Measurements from ENCODE around the gene P4HB. TPM values are rescaled to one million over a fixed set of nuclear protein-coding genes. Genes with fewer than 3 reads are reported as not detected.

The P4HB gene
- total and polyA plus RNA-seq, 2 donors (not counting 1 experiment from before 2014, with no cell fraction given): 37.4 to 191 TPM

GRCh38 chr17:81806461-81807209, 53.7 kb downstream of the P4HB start:
- no peak for ATAC-seq (ENCODE audit: low read depth)
- peaks cover 5% of the 10 kb centered on the region for H3K4me1 Mint-ChIP-seq
- CTCF ChIA-PET: no interaction called here
- no peak overlapping the region for H2AFZ ChIP-seq (ENCODE audit: insufficient read depth, low read depth, low read length, poor library complexity, severe bottlenecking)
- H3K4me2 ChIP-seq (replicated peaks; ENCODE audit: low read depth, low read length, poor library complexity, severe bottlenecking): no peak overlapping the region
- no peak overlapping the region for H3K27ac Mint-ChIP-seq
- peaks cover 27% of the 10 kb centered on the region for H3K27me3 Mint-ChIP-seq
- TF ChIP-seq EZH2 (IDR thresholded peaks at IDR 0.05; ENCODE audit: borderline replicate concordance, insufficient read depth, low read depth, low read length, poor library complexity, severe bottlenecking): no peak
- TF ChIP-seq, protein P1, sequence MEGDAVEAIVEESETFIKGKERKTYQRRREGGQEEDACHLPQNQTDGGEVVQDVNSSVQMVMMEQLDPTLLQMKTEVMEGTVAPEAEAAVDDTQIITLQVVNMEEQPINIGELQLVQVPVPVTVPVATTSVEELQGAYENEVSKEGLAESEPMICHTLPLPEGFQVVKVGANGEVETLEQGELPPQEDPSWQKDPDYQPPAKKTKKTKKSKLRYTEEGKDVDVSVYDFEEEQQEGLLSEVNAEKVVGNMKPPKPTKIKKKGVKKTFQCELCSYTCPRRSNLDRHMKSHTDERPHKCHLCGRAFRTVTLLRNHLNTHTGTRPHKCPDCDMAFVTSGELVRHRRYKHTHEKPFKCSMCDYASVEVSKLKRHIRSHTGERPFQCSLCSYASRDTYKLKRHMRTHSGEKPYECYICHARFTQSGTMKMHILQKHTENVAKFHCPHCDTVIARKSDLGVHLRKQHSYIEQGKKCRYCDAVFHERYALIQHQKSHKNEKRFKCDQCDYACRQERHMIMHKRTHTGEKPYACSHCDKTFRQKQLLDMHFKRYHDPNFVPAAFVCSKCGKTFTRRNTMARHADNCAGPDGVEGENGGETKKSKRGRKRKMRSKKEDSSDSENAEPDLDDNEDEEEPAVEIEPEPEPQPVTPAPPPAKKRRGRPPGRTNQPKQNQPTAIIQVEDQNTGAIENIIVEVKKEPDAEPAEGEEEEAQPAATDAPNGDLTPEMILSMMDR (IDR thresholded peaks at IDR 0.05): no peak
- H3K27ac ChIP-seq (ENCODE audit: low read length in 2 of 2): no peak overlapping the region
- H3K36me3 ChIP-seq (replicated peaks in 1 of 2; ENCODE audit: control extremely low read depth in 1 of 2, control insufficient read depth in 1 of 2, extremely low read depth in 1 of 2, insufficient read depth in 2 of 2, low read length in 1 of 2): no peaks in the 10 kb centered on the region
- DNase-seq: no peak
- peaks cover 0 to 4% of the 10 kb centered on the region in 2 donors for H3K4me1 ChIP-seq (ENCODE audit: control insufficient read depth in 2 of 2, insufficient read depth in 2 of 2, low read length in 2 of 2)
- H3K79me2 ChIP-seq (ENCODE audit: control insufficient read depth, insufficient read depth, low read length): no peaks in the 10 kb centered on the region
- WGBS (ENCODE audit: insufficient coverage): 34% methylated on average over 16 of the region's 23 CpGs
- peaks cover 0 to 12% (median 0%) of the 10 kb centered on the region in 3 donors for H3K9me3 ChIP-seq (ENCODE audit: control extremely low read depth in 1 of 3, control insufficient read depth in 2 of 3, insufficient read depth in 1 of 3, low read length in 2 of 3)
- no peak overlapping the region for H3K4me3 ChIP-seq (ENCODE audit: control extremely low read depth in 1 of 5, extremely low read depth in 1 of 5, insufficient read depth in 1 of 5, low read depth in 2 of 5, low read length in 4 of 5)
- H3K27me3 ChIP-seq (replicated peaks in 1 of 4; ENCODE audit: control extremely low read depth in 1 of 4, control insufficient read depth in 3 of 4, insufficient read depth in 4 of 4, low read length in 3 of 4): peaks cover 0 to 50% (median 11%) of the 10 kb centered on the region in 4 experiments
- H3K9ac ChIP-seq (ENCODE audit: low read length): no peak overlapping the region
- intact Hi-C loops (cut with micrococcal nuclease): no loop called here
- no peak overlapping the region for H3K4me3 Mint-ChIP-seq
- no peaks in the 10 kb centered on the region for H4K20me1 ChIP-seq (ENCODE audit: control insufficient read depth, insufficient read depth, low read length, poor library complexity, severe bottlenecking)
- no peaks in the 10 kb centered on the region for H3K9me3 Mint-ChIP-seq (ENCODE audit: insufficient read depth)
- POLR2A ChIA-PET: no interaction called here

- ChIA-PET POLR2A (no interaction called here), CTCF (no interaction called here)
- Mint-ChIP-seq H3K27me3 (peaks cover 31% of the 10 kb centered on the region), H3K27ac (no peak overlapping the region), H3K4me3 (no peak overlapping the region), H3K4me1 (peaks cover 5% of the 10 kb centered on the region), H3K9me3 (ENCODE audit: insufficient read depth) (no peaks in the 10 kb centered on the region)
- Histone ChIP-seq H3K27me3 (replicated peaks in 1 of 4; ENCODE audit: control extremely low read depth in 1 of 4, control insufficient read depth in 3 of 4, insufficient read depth in 4 of 4, low read length in 3 of 4) (peaks cover 0 to 56% (median 13%) of the 10 kb centered on the region in 4 experiments), H3K36me3 (replicated peaks in 1 of 2; ENCODE audit: control extremely low read depth in 1 of 2, control insufficient read depth in 1 of 2, extremely low read depth in 1 of 2, insufficient read depth in 2 of 2, low read length in 1 of 2) (no peaks in the 10 kb centered on the region), H3K4me1 (ENCODE audit: control insufficient read depth in 2 of 2, insufficient read depth in 2 of 2, low read length in 2 of 2) (peaks cover 0 to 4% of the 10 kb centered on the region in 2 donors), H3K4me3 (ENCODE audit: control extremely low read depth in 1 of 5, extremely low read depth in 1 of 5, insufficient read depth in 1 of 5, low read depth in 2 of 5, low read length in 4 of 5) (no peak overlapping the region), H3K9ac (ENCODE audit: low read length) (no peak overlapping the region), H3K27ac (ENCODE audit: low read length in 2 of 2) (no peak overlapping the region), H2AFZ (ENCODE audit: insufficient read depth, low read depth, low read length, poor library complexity, severe bottlenecking) (no peak overlapping the region), H4K20me1 (ENCODE audit: control insufficient read depth, insufficient read depth, low read length, poor library complexity, severe bottlenecking) (no peaks in the 10 kb centered on the region), H3K9me3 (ENCODE audit: control extremely low read depth in 1 of 3, control insufficient read depth in 2 of 3, insufficient read depth in 1 of 3, low read length in 2 of 3) (peaks cover 0 to 17% (median 0%) of the 10 kb centered on the region in 3 donors), H3K4me2 (replicated peaks; ENCODE audit: low read depth, low read length, poor library complexity, severe bottlenecking) (no peak overlapping the region), H3K79me2 (ENCODE audit: control insufficient read depth, insufficient read depth, low read length) (no peaks in the 10 kb centered on the region)
- ATAC-seq (ENCODE audit: low read depth) (no peak), DNase-seq (no peak)
- TF ChIP-seq, protein P1 (IDR thresholded peaks at IDR 0.05): no peak
- no peak for TF ChIP-seq EZH2 (IDR thresholded peaks at IDR 0.05; ENCODE audit: borderline replicate concordance, insufficient read depth, low read depth, low read length, poor library complexity, severe bottlenecking)
- intact Hi-C loops (cut with micrococcal nuclease): no loop called here
- WGBS (ENCODE audit: insufficient coverage): 66% methylated on average over 8 of the region's 18 CpGs
Measured at GRCh38 chr17:81805707-81806460, 54.5 kb downstream of the P4HB start.

Measured in B cell (primary cell).